Measurements from ENCODE around the gene SPTLC1.

- no peak for TF ChIP-seq EZH2 (IDR thresholded peaks at IDR 0.05; ENCODE audit: borderline replicate concordance, insufficient read depth, low read length, poor library complexity, severe bottlenecking)
- TF ChIP-seq CTCF (IDR thresholded peaks at IDR 0.05; ENCODE audit: poor library complexity, severe bottlenecking), result no peak
- TF ChIP-seq EP300 (conservative IDR thresholded peaks at IDR 0.05; ENCODE audit: poor library complexity, severe bottlenecking), result no peak
- no peak for TF ChIP-seq RAD21 (conservative IDR thresholded peaks at IDR 0.05)
Measured at GRCh38 chr9:92164490-92164889, 49.3 kb upstream of the SPTLC1 start.
